Measurements from ENCODE around the gene ERC2. TPM values are rescaled to one million over a fixed set of nuclear protein-coding genes. Genes with fewer than 3 reads are reported as not detected.

The ERC2 gene
- total and polyA plus RNA-seq, 2 donors (not counting 1 experiment from before 2014, with no cell fraction given) = 0.14 to 0.17 TPM

DNA sequence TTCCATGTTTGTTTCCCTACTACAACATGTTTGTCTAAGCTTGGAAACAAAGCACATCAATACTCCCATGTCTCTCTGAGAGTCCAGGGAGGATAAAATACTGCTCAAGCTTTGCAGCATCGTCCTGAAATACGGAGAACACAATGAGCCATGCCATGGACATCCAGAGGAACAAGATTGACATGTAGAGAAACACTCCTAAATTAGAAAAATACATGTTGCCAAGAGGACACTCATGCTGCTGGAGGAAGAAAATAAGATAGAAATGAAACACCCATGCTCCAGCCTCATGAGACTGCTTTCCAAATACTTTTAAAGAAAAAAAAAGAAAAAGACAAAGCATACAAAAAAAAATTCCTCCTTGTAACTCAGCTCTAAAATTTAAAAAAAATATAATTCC, 387.0 kb downstream of the ERC2 start:
- Histone ChIP-seq H3K4me2 (ENCODE audit: extremely low read depth, insufficient read depth, low read length) (no peak overlapping the region), H4K20me1 (ENCODE audit: control insufficient read depth, extremely low read depth, insufficient read depth, low read length) (no peaks in the 10 kb centered on the region), H3K27me3 (ENCODE audit: control insufficient read depth, insufficient read depth, low read length) (no peaks in the 10 kb centered on the region), H3K4me1 (ENCODE audit: control insufficient read depth, extremely low read depth, insufficient read depth, low read length) (no peaks in the 10 kb centered on the region), H3K9ac (ENCODE audit: insufficient read depth, low read length) (no peak overlapping the region), H3K4me3 (replicated peaks in 1 of 4; ENCODE audit: control extremely low read depth in 1 of 4, insufficient read depth in 1 of 4, low read depth in 3 of 4, low read length in 4 of 4) (no peak overlapping the region), H3K9me3 (ENCODE audit: control insufficient read depth, insufficient read depth, low read depth, low read length) (no peaks in the 10 kb centered on the region), H2AFZ (ENCODE audit: low read length) (no peak overlapping the region), H3K36me3 (ENCODE audit: control insufficient read depth, insufficient read depth, low read length) (no peaks in the 10 kb centered on the region), H3K27ac (ENCODE audit: insufficient read depth, low read length) (no peak overlapping the region), H3K79me2 (ENCODE audit: control insufficient read depth, insufficient read depth, low read length) (no peaks in the 10 kb centered on the region)
- no peak for TF ChIP-seq EZH2 (IDR thresholded peaks at IDR 0.05; ENCODE audit: low read length, missing control alignments)
- DNase-seq (ENCODE audit: low read depth in 2 of 2) = no peak

DNA sequence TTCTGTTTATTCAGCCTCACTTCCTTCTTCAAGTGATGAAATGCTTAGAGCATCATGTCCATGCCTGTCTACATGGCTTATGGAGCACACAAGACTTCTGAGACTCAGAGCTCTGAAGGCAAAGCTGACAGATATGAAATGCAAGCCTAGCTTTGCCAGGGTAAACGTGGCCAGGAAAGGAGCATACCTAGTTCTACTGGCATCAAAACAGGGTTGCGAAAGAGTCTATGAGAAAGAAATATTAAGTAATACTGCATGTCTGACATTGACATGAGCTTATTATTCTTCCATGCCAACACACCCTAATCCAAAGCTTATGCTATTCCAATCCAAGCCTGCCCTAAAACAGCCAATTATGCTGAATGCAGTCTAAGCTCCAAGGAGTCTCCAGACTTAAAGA, 391.5 kb downstream of the ERC2 start:
- no peak overlapping the region for H2AFZ ChIP-seq (ENCODE audit: low read length)
- H3K9me3 ChIP-seq (ENCODE audit: control insufficient read depth, insufficient read depth, low read depth, low read length) = no peaks in the 10 kb centered on the region
- no peak for DNase-seq (ENCODE audit: low read depth in 2 of 2)
- no peaks in the 10 kb centered on the region for H4K20me1 ChIP-seq (ENCODE audit: control insufficient read depth, extremely low read depth, insufficient read depth, low read length)
- H3K4me1 ChIP-seq (ENCODE audit: control insufficient read depth, extremely low read depth, insufficient read depth, low read length) = no peaks in the 10 kb centered on the region
- no peak overlapping the region for H3K27ac ChIP-seq (ENCODE audit: insufficient read depth, low read length)
- TF ChIP-seq EZH2 (IDR thresholded peaks at IDR 0.05; ENCODE audit: low read length, missing control alignments) = no peak
- TF ChIP-seq, protein P1, sequence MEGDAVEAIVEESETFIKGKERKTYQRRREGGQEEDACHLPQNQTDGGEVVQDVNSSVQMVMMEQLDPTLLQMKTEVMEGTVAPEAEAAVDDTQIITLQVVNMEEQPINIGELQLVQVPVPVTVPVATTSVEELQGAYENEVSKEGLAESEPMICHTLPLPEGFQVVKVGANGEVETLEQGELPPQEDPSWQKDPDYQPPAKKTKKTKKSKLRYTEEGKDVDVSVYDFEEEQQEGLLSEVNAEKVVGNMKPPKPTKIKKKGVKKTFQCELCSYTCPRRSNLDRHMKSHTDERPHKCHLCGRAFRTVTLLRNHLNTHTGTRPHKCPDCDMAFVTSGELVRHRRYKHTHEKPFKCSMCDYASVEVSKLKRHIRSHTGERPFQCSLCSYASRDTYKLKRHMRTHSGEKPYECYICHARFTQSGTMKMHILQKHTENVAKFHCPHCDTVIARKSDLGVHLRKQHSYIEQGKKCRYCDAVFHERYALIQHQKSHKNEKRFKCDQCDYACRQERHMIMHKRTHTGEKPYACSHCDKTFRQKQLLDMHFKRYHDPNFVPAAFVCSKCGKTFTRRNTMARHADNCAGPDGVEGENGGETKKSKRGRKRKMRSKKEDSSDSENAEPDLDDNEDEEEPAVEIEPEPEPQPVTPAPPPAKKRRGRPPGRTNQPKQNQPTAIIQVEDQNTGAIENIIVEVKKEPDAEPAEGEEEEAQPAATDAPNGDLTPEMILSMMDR (conservative IDR thresholded peaks at IDR 0.05 in 1 of 2, IDR thresholded peaks at IDR 0.05 in 1 of 2; ENCODE audit: low read depth in 1 of 2, low read length in 2 of 2) = no peak
- H3K36me3 ChIP-seq (ENCODE audit: control insufficient read depth, insufficient read depth, low read length) = no peaks in the 10 kb centered on the region
- H3K27me3 ChIP-seq (ENCODE audit: control insufficient read depth, insufficient read depth, low read length) = no peaks in the 10 kb centered on the region
- no peaks in the 10 kb centered on the region for H3K79me2 ChIP-seq (ENCODE audit: control insufficient read depth, insufficient read depth, low read length)
- no peak overlapping the region for H3K9ac ChIP-seq (ENCODE audit: insufficient read depth, low read length)
- H3K4me3 ChIP-seq (replicated peaks in 1 of 4; ENCODE audit: control extremely low read depth in 1 of 4, insufficient read depth in 1 of 4, low read depth in 3 of 4, low read length in 4 of 4) = no peak overlapping the region
- H3K4me2 ChIP-seq (ENCODE audit: extremely low read depth, insufficient read depth, low read length) = no peak overlapping the region

DNA sequence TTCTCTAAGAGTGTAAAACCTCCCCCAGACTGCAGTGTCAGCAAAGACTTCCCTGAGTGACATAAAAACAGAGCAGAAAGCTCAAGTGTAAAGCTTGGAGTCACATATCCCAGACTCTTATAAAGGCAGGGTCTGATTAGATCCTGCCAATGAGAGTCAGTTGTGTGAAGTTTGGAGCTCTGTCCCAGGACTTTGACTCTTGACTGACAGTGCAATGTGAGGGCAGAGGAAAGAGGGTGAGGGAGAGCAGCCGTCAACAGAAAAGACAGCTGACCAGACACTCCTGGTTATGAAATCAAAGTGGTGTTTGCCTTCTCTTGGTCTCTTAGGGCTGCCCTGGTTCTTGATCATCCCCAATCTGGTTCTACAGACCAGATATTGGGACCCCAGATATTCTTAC, 393.2 kb downstream of the ERC2 start:
- DNase-seq (ENCODE audit: low read depth in 2 of 2) = no peak
- no peaks in the 10 kb centered on the region for H3K27me3 ChIP-seq (ENCODE audit: control insufficient read depth, insufficient read depth, low read length)

More for the DNA sequence above, 393.2 kb downstream of the ERC2 start:
- Histone ChIP-seq H3K79me2 (ENCODE audit: control insufficient read depth, insufficient read depth, low read length) (no peaks in the 10 kb centered on the region), H3K4me3 (replicated peaks in 1 of 4; ENCODE audit: control extremely low read depth in 1 of 4, insufficient read depth in 1 of 4, low read depth in 3 of 4, low read length in 4 of 4) (no peak overlapping the region), H3K4me1 (ENCODE audit: control insufficient read depth, extremely low read depth, insufficient read depth, low read length) (no peaks in the 10 kb centered on the region), H3K36me3 (ENCODE audit: control insufficient read depth, insufficient read depth, low read length) (no peaks in the 10 kb centered on the region), H3K9ac (ENCODE audit: insufficient read depth, low read length) (no peak overlapping the region), H4K20me1 (ENCODE audit: control insufficient read depth, extremely low read depth, insufficient read depth, low read length) (no peaks in the 10 kb centered on the region), H2AFZ (ENCODE audit: low read length) (no peak overlapping the region), H3K9me3 (ENCODE audit: control insufficient read depth, insufficient read depth, low read depth, low read length) (no peaks in the 10 kb centered on the region), H3K27ac (ENCODE audit: insufficient read depth, low read length) (no peak overlapping the region), H3K4me2 (ENCODE audit: extremely low read depth, insufficient read depth, low read length) (no peak overlapping the region)
- TF ChIP-seq, protein P1 (conservative IDR thresholded peaks at IDR 0.05 in 1 of 2, IDR thresholded peaks at IDR 0.05 in 1 of 2; ENCODE audit: low read depth in 1 of 2, low read length in 2 of 2) = no peak
- no peak for TF ChIP-seq EZH2 (IDR thresholded peaks at IDR 0.05; ENCODE audit: low read length, missing control alignments)

All from fibroblast of lung (primary cell).